Neural progenitor cell (in vitro differentiated cells): ENCODE data around the gene DUSP23.

Experiments
- EZH2 ChIP-seq: fragments of 200-600 bp; sonication (generic); IDR thresholded peaks from 2 replicates; pipeline ENCODE4 v1.6.1; 2017; ENCODE audit warnings: antibody characterized with exemption, mild to moderate bottlenecking, moderate library complexity
- EZH2phosphoT487 ChIP-seq: fragments of 200-600 bp; sonication (generic); IDR thresholded peaks from 2 replicates; pipeline ENCODE4 v1.6.1; 2017; ENCODE audit warnings: antibody characterized with exemption
- TF ChIP-seq, protein P1 (sequence below): fragments of 200-600 bp; sonication (generic); IDR thresholded peaks from 2 replicates; pipeline ENCODE4 v1.5.1; 2017; ENCODE audit warnings: antibody characterized with exemption, mild to moderate bottlenecking

DNA sequence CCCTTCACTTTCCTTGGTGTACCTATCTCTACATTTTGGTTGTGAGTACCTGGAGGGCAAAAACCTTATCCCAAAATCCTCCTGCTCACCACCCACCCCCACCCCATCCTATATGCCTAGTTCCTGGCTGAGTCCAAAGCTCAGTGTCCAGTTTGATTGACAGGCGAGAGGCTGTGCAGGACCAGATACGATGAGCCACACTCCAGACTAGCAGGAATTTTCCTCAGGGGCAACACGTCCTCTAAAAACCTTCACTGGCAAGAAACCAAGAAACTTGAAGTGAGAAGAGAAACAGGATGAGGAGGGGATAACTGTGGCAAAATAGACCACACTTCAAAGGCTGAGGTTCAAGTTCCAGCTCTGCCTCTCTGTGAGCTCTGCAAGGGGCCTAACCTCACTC, 44.8 kb downstream of the DUSP23 start:
- TF ChIP-seq, protein P1, sequence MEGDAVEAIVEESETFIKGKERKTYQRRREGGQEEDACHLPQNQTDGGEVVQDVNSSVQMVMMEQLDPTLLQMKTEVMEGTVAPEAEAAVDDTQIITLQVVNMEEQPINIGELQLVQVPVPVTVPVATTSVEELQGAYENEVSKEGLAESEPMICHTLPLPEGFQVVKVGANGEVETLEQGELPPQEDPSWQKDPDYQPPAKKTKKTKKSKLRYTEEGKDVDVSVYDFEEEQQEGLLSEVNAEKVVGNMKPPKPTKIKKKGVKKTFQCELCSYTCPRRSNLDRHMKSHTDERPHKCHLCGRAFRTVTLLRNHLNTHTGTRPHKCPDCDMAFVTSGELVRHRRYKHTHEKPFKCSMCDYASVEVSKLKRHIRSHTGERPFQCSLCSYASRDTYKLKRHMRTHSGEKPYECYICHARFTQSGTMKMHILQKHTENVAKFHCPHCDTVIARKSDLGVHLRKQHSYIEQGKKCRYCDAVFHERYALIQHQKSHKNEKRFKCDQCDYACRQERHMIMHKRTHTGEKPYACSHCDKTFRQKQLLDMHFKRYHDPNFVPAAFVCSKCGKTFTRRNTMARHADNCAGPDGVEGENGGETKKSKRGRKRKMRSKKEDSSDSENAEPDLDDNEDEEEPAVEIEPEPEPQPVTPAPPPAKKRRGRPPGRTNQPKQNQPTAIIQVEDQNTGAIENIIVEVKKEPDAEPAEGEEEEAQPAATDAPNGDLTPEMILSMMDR, result no peak
- no peak for TF ChIP-seq EZH2
- TF ChIP-seq EZH2phosphoT487, result no peak
